Kidney epithelial cell (primary cell): Measurements from ENCODE around the gene PCDHB12. TPM values are rescaled to one million over a fixed set of nuclear protein-coding genes. Genes with fewer than 3 reads are reported as not detected.
"Not testable (repeated sequence)": the region's sequence is repeated elsewhere in the genome, so short reads cannot be mapped to it uniquely, and the experiment has no call there.

Source experiments
- DNase-seq: peaks from one replicate; pipeline ENCODE4 v3.0.0-alpha.2; 2010; ENCODE audit warnings: low read depth
- H3K27me3 ChIP-seq: 2 replicates; pipeline ENCODE4 v1.6.0; 2011; ENCODE audit warnings: low read length; ENCODE audit not compliant: control insufficient read depth, insufficient read depth
- H3K36me3 ChIP-seq: 2 replicates; pipeline ENCODE4 v1.5.1; 2011; ENCODE audit warnings: low read length; ENCODE audit not compliant: control insufficient read depth, insufficient read depth
- H3K4me3 ChIP-seq: 2 replicates; pipeline ENCODE4 v1.5.1; 2011; ENCODE audit warnings: low read depth, mild to moderate bottlenecking, control low read depth, low read length
- CTCF ChIP-seq: IDR thresholded peaks from 2 replicates; pipeline ENCODE4 v1.5.1; 2011; ENCODE audit warnings: mild to moderate bottlenecking, moderate library complexity, low read length, control low read depth, inconsistent platforms; ENCODE audit not compliant: insufficient read depth, poor library complexity, severe bottlenecking
- total RNA-seq: library from RNA; depleted of rRNA; stranded (reverse); fragments of >200 nt; gene quantifications from 2 replicates; pipeline ENCODE4 v1.2.3, GENCODE V29; 2015

PCDHB12 gene
- total RNA-seq, 1 donor from 2014 or later, result 1.2 TPM

- no peak for DNase-seq
- no peak overlapping the region for H3K4me3 ChIP-seq
- H3K27me3 ChIP-seq, result no peaks in the 10 kb centered on the region
- no peak for TF ChIP-seq CTCF
- H3K36me3 ChIP-seq, result no peaks in the 10 kb centered on the region
Measured at GRCh38 chr5:141196363-141196762, 12.2 kb upstream of the PCDHB12 start.

- no peak for DNase-seq
- TF ChIP-seq CTCF, result no peak
- H3K36me3 ChIP-seq, result no peaks in the 10 kb centered on the region
- H3K4me3 ChIP-seq, result no peak within 1 kb of the TSS
- H3K27me3 ChIP-seq, result no peaks in the 10 kb centered on the region
Measured at GRCh38 chr5:141199359-141200235, 8.9 kb upstream of the PCDHB12 start, which contains the start of gene PCDHB11. Gene PCDHB11, plus strand, starts transcription at chr5:141199627. Its CDS starts 148 bp downstream, at chr5:141199775.

- H3K36me3 ChIP-seq, H3K4me3 ChIP-seq, H3K27me3 ChIP-seq, DNase-seq: not testable (repeated sequence)
Measured at GRCh38 chr5:141201126-141201525, 7.4 kb upstream of the PCDHB12 start.

- H3K4me3 ChIP-seq, H3K27me3 ChIP-seq, DNase-seq: not testable (repeated sequence)
Measured at GRCh38 chr5:141201646-141202045, 6.9 kb upstream of the PCDHB12 start.

GRCh38 chr5:141210281-141210680, 1.8 kb downstream of the PCDHB12 start:
- H3K36me3 ChIP-seq, DNase-seq, H3K4me3 ChIP-seq, H3K27me3 ChIP-seq: not testable (repeated sequence)

More at GRCh38 chr5:141201646-141202045, 6.9 kb upstream of the PCDHB12 start:
- H3K36me3 ChIP-seq, result not testable (repeated sequence)

- not testable (repeated sequence) for DNase-seq, H3K27me3 ChIP-seq, H3K36me3 ChIP-seq, H3K4me3 ChIP-seq
Measured at GRCh38 chr5:141210849-141211248, 2.3 kb downstream of the PCDHB12 start.

GRCh38 chr5:141213656-141214339, 5.3 kb downstream of the PCDHB12 start, which contains the start of gene PCDHB13:
Gene PCDHB13, plus strand, starts transcription at chr5:141213919. Its CDS starts 205 bp downstream, at chr5:141214124.
- H3K27me3 ChIP-seq, H3K4me3 ChIP-seq, DNase-seq, H3K36me3 ChIP-seq: not testable (repeated sequence)

- not testable (repeated sequence) for H3K36me3 ChIP-seq, H3K27me3 ChIP-seq, DNase-seq, H3K4me3 ChIP-seq
Measured at GRCh38 chr5:141214583-141214982, 6.1 kb downstream of the PCDHB12 start.

GRCh38 chr5:141215504-141215903, 7.0 kb downstream of the PCDHB12 start:
- H3K4me3 ChIP-seq, H3K27me3 ChIP-seq, H3K36me3 ChIP-seq, DNase-seq: not testable (repeated sequence)

- not testable (repeated sequence) for H3K27me3 ChIP-seq, H3K36me3 ChIP-seq, DNase-seq, H3K4me3 ChIP-seq
Measured at GRCh38 chr5:141216035-141216434, 7.5 kb downstream of the PCDHB12 start.
